Measurements from ENCODE around the gene RAD23B. TPM values are rescaled to one million over a fixed set of nuclear protein-coding genes. Genes with fewer than 3 reads are reported as not detected.

The RAD23B gene
- total and polyA plus RNA-seq, 2 of the 13 experiments (the other 11 are each of a cell fraction or from before 2014, with no cell fraction given), result 133 to 156 TPM

DNA sequence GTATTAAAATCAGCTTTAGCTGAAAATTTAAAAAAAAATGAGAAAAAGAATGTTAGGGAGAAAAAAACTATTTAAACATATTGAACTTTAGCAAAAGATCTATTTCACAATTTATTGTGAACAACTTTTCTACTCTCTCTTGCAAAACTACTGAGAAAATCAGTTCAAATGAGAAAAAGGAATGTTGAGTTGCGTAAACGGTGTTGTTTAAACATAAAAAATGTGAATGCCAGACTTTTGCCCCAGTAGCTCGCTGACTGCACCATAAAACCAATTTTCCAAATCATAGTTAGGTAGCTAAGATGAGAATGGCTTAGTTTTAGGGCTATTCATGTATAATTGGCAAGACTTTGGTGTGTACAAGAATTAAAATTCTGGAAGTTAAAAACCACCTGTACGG lies 13.4 kb upstream of the RAD23B start (continued):
- TF ChIP-seq, protein P1, sequence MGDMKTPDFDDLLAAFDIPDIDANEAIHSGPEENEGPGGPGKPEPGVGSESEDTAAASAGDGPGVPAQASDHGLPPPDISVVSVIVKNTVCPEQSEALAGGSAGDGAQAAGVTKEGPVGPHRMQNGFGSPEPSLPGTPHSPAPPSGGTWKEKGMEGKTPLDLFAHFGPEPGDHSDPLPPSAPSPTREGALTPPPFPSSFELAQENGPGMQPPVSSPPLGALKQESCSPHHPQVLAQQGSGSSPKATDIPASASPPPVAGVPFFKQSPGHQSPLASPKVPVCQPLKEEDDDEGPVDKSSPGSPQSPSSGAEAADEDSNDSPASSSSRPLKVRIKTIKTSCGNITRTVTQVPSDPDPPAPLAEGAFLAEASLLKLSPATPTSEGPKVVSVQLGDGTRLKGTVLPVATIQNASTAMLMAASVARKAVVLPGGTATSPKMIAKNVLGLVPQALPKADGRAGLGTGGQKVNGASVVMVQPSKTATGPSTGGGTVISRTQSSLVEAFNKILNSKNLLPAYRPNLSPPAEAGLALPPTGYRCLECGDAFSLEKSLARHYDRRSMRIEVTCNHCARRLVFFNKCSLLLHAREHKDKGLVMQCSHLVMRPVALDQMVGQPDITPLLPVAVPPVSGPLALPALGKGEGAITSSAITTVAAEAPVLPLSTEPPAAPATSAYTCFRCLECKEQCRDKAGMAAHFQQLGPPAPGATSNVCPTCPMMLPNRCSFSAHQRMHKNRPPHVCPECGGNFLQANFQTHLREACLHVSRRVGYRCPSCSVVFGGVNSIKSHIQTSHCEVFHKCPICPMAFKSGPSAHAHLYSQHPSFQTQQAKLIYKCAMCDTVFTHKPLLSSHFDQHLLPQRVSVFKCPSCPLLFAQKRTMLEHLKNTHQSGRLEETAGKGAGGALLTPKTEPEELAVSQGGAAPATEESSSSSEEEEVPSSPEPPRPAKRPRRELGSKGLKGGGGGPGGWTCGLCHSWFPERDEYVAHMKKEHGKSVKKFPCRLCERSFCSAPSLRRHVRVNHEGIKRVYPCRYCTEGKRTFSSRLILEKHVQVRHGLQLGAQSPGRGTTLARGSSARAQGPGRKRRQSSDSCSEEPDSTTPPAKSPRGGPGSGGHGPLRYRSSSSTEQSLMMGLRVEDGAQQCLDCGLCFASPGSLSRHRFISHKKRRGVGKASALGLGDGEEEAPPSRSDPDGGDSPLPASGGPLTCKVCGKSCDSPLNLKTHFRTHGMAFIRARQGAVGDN (CRISPR knock-in tag; IDR thresholded peaks at IDR 0.05), result no peak
- TF ChIP-seq ATRX (CRISPR knock-in tag; IDR thresholded peaks at IDR 0.05; ENCODE audit: borderline replicate concordance) (no peak), BCL6 (CRISPR knock-in tag; IDR thresholded peaks at IDR 0.05) (peak; percentile 48), PRMT3 (CRISPR knock-in tag; IDR thresholded peaks at IDR 0.05; ENCODE audit: borderline replicate concordance, low read depth) (no peak), SAFB2 (CRISPR knock-in tag; IDR thresholded peaks at IDR 0.05; ENCODE audit: borderline replicate concordance, low read depth) (no peak), MTF1 (CRISPR knock-in tag; IDR thresholded peaks at IDR 0.05) (no peak), ZNF260 (CRISPR knock-in tag; IDR thresholded peaks at IDR 0.05; ENCODE audit: borderline replicate concordance, low read depth) (no peak), CBX1 (IDR thresholded peaks at IDR 0.05; ENCODE audit: low read depth) (no peak), ZNF780A (CRISPR knock-in tag; IDR thresholded peaks at IDR 0.05) (no peak), ZNF616 (CRISPR knock-in tag; IDR thresholded peaks at IDR 0.05; ENCODE audit: low read depth) (no peak), ATAD3A (CRISPR knock-in tag; IDR thresholded peaks at IDR 0.05) (no peak), ZMYM2 (CRISPR knock-in tag; IDR thresholded peaks at IDR 0.05) (no peak), ZNF432 (CRISPR knock-in tag; IDR thresholded peaks at IDR 0.05; ENCODE audit: borderline replicate concordance) (no peak), TBX3 (IDR thresholded peaks at IDR 0.05; ENCODE audit: borderline replicate concordance) (no peak), ZNF224 (CRISPR knock-in tag; IDR thresholded peaks at IDR 0.05) (no peak), ZNF446 (CRISPR knock-in tag; IDR thresholded peaks at IDR 0.05) (no peak)
- TF ChIP-seq, protein P2, sequence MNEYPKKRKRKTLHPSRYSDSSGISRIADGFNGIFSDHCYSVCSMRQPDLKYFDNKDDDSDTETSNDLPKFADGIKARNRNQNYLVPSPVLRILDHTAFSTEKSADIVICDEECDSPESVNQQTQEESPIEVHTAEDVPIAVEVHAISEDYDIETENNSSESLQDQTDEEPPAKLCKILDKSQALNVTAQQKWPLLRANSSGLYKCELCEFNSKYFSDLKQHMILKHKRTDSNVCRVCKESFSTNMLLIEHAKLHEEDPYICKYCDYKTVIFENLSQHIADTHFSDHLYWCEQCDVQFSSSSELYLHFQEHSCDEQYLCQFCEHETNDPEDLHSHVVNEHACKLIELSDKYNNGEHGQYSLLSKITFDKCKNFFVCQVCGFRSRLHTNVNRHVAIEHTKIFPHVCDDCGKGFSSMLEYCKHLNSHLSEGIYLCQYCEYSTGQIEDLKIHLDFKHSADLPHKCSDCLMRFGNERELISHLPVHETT (CRISPR knock-in tag; conservative IDR thresholded peaks at IDR 0.05), result no peak
- TF ChIP-seq, protein P3, sequence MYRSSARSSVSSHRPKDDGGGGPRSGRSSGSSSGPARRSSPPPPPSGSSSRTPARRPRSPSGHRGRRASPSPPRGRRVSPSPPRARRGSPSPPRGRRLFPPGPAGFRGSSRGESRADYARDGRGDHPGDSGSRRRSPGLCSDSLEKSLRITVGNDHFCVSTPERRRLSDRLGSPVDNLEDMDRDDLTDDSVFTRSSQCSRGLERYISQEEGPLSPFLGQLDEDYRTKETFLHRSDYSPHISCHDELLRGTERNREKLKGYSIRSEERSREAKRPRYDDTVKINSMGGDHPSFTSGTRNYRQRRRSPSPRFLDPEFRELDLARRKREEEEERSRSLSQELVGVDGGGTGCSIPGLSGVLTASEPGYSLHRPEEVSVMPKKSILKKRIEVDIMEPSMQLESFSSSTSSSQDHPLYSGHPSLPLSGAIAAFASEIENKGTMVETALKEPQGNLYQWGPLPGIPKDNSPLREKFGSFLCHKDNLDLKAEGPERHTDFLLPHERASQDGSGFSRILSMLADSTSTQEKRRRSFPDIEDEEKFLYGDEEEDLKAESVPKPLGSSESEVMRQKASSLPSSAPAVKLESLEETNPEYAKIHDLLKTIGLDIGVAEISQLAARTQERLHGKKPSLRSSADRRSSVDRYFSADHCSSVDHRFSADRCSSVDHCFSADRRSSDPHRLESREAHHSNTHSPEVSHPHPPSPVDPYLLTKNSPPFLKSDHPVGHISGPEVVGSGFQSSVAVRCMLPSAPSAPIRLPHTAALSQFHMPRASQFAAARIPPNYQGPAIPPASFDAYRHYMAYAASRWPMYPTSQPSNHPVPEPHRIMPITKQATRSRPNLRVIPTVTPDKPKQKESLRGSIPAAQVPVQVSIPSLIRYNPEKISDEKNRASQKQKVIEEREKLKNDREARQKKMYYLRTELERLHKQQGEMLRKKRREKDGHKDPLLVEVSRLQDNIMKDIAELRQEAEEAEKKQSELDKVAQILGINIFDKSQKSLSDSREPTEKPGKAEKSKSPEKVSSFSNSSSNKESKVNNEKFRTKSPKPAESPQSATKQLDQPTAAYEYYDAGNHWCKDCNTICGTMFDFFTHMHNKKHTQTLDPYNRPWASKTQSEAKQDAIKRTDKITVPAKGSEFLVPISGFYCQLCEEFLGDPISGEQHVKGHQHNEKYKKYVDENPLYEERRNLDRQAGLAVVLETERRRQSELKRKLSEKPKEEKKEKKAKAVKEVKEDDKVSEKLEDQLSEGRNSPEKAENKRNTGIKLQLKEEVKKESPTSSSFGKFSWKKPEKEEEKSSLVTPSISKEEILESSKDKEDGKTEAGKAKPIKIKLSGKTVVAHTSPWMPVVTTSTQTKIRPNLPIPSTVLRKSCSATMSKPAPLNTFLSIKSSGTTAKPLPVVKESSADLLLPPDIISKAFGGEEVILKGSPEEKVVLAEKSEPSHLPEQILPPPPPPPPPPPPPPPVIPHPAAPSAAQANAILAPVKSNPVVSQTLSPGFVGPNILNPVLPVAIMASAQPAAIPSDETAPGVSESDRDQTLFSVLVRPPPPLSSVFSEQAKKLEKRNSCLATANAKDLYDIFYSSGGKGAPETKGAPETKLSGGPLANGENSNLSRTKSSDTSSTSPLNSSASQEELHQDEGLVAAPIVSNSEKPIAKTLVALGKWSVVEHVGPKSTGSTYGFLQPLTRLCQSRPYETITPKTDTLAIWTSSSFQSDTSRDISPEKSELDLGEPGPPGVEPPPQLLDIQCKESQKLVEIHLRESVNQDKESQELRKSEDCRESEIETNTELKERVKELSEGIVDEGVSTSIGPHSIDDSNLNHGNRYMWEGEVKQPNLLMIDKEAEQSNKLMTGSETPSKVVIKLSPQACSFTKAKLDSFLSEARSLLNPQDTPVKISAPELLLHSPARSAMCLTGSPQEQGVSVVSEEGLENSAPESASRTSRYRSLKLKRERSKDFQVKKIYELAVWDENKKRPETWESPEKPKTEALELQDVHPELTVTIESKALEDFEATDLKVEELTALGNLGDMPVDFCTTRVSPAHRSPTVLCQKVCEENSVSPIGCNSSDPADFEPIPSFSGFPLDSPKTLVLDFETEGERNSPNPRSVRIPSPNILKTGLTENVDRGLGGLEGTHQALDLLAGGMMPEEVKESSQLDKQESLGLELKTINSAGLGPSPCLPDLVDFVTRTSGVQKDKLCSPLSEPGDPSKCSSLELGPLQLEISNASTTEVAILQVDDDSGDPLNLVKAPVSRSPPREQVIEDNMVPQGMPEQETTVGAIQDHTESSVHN (CRISPR knock-in tag; IDR thresholded peaks at IDR 0.05), result no peak

All from HepG2 (cell line).